ENCODE measurements around the gene FOXP3. TPM values are rescaled to one million over a fixed set of nuclear protein-coding genes. Genes with fewer than 3 reads are reported as not detected.

The FOXP3 gene
- total RNA-seq, 1 experiment from 2014 or later: not detected

GRCh38 chrX:49243166-49243565 lies 21.3 kb downstream of the FOXP3 start:
- Histone ChIP-seq H3K4me1 (ENCODE audit: low read length) (no peaks in the 10 kb centered on the region), H2AFZ (ENCODE audit: low read length) (no peak overlapping the region), H3K4me2 (ENCODE audit: low read depth, low read length, poor library complexity, severe bottlenecking) (no peak overlapping the region), H3K9ac (ENCODE audit: low read length) (no peak overlapping the region), H3K27me3 (ENCODE audit: low read length) (no peaks in the 10 kb centered on the region), H4K20me1 (ENCODE audit: insufficient read depth, low read depth, low read length) (no peaks in the 10 kb centered on the region), H3K9me2 (replicated peaks; ENCODE audit: insufficient read depth, low read length) (no peaks in the 10 kb centered on the region), H3K4me3 (ENCODE audit: low read length) (no peak overlapping the region), H3K36me3 (ENCODE audit: insufficient read depth, low read length) (no peaks in the 10 kb centered on the region), H3K79me2 (ENCODE audit: low read length) (no peaks in the 10 kb centered on the region), H3K9me3 (ENCODE audit: low read length) (no peaks in the 10 kb centered on the region), H3K27ac (ENCODE audit: low read length) (no peak overlapping the region)
- no peak for DNase-seq

- no peaks in the 10 kb centered on the region for H3K9me2 ChIP-seq (replicated peaks; ENCODE audit: insufficient read depth, low read length)
- no peaks in the 10 kb centered on the region for H3K9me3 ChIP-seq (ENCODE audit: low read length)
- no peak overlapping the region for H3K9ac ChIP-seq (ENCODE audit: low read length)
- no peaks in the 10 kb centered on the region for H3K36me3 ChIP-seq (ENCODE audit: insufficient read depth, low read length)
- H3K79me2 ChIP-seq (ENCODE audit: low read length): no peaks in the 10 kb centered on the region
- H4K20me1 ChIP-seq (ENCODE audit: insufficient read depth, low read depth, low read length): no peaks in the 10 kb centered on the region
- no peak overlapping the region for H3K4me3 ChIP-seq (ENCODE audit: low read length)
- no peak overlapping the region for H2AFZ ChIP-seq (ENCODE audit: low read length)
- no peaks in the 10 kb centered on the region for H3K4me1 ChIP-seq (ENCODE audit: low read length)
- no peaks in the 10 kb centered on the region for H3K27me3 ChIP-seq (ENCODE audit: low read length)
- no peak overlapping the region for H3K4me2 ChIP-seq (ENCODE audit: low read depth, low read length, poor library complexity, severe bottlenecking)
- DNase-seq: no peak
- no peak overlapping the region for H3K27ac ChIP-seq (ENCODE audit: low read length)
These were observed 21.9 kb downstream of the FOXP3 start for GRCh38 chrX:49242545-49243066.

GRCh38 chrX:49238735-49239134 lies 25.8 kb downstream of the FOXP3 start:
- H3K4me3 ChIP-seq (ENCODE audit: low read length): no peak overlapping the region
- no peak overlapping the region for H3K27ac ChIP-seq (ENCODE audit: low read length)
- no peak overlapping the region for H2AFZ ChIP-seq (ENCODE audit: low read length)
- peaks cover 3% of the 10 kb centered on the region; the same call in 1 of the 2 replicates for H3K79me2 ChIP-seq (ENCODE audit: low read length)
- H3K9me3 ChIP-seq (ENCODE audit: low read length): no peaks in the 10 kb centered on the region
- no peak overlapping the region for H3K9ac ChIP-seq (ENCODE audit: low read length)
- no peaks in the 10 kb centered on the region for H4K20me1 ChIP-seq (ENCODE audit: insufficient read depth, low read depth, low read length)
- no peak for DNase-seq
- no peaks in the 10 kb centered on the region for H3K36me3 ChIP-seq (ENCODE audit: insufficient read depth, low read length)
- H3K9me2 ChIP-seq (replicated peaks; ENCODE audit: insufficient read depth, low read length): no peaks in the 10 kb centered on the region
- no peaks in the 10 kb centered on the region for H3K27me3 ChIP-seq (ENCODE audit: low read length)
- peaks cover 12% of the 10 kb centered on the region for H3K4me1 ChIP-seq (ENCODE audit: low read length)
- H3K4me2 ChIP-seq (ENCODE audit: low read depth, low read length, poor library complexity, severe bottlenecking): no peak overlapping the region

- Histone ChIP-seq H4K20me1 (ENCODE audit: insufficient read depth, low read depth, low read length) (no peaks in the 10 kb centered on the region), H3K27me3 (ENCODE audit: low read length) (no peaks in the 10 kb centered on the region), H3K4me3 (ENCODE audit: low read length) (peak overlapping the region; percentile 74; the same call in 1 of the 2 replicates), H3K9me3 (ENCODE audit: low read length) (no peaks in the 10 kb centered on the region), H3K4me1 (ENCODE audit: low read length) (peaks cover 12% of the 10 kb centered on the region), H3K9me2 (replicated peaks; ENCODE audit: insufficient read depth, low read length) (no peaks in the 10 kb centered on the region), H3K36me3 (ENCODE audit: insufficient read depth, low read length) (no peaks in the 10 kb centered on the region), H3K79me2 (ENCODE audit: low read length) (peaks cover 3% of the 10 kb centered on the region; the same call in 1 of the 2 replicates), H2AFZ (ENCODE audit: low read length) (no peak overlapping the region), H3K4me2 (ENCODE audit: low read depth, low read length, poor library complexity, severe bottlenecking) (peak overlapping the region; percentile 64), H3K27ac (ENCODE audit: low read length) (no peak overlapping the region; the same call in 1 of the 2 replicates), H3K9ac (ENCODE audit: low read length) (peak overlapping the region; percentile 43)
- DNase-seq: peak; percentile 48
These were observed 27.4 kb downstream of the FOXP3 start for GRCh38 chrX:49237060-49237459.

- Histone ChIP-seq H3K4me3 (ENCODE audit: low read length) (no peak overlapping the region), H4K20me1 (ENCODE audit: insufficient read depth, low read depth, low read length) (no peaks in the 10 kb centered on the region), H3K4me1 (ENCODE audit: low read length) (peaks cover 21% of the 10 kb centered on the region), H3K9me2 (replicated peaks; ENCODE audit: insufficient read depth, low read length) (no peaks in the 10 kb centered on the region), H3K9ac (ENCODE audit: low read length) (no peak overlapping the region), H3K27me3 (ENCODE audit: low read length) (no peaks in the 10 kb centered on the region), H3K9me3 (ENCODE audit: low read length) (no peaks in the 10 kb centered on the region), H3K36me3 (ENCODE audit: insufficient read depth, low read length) (no peaks in the 10 kb centered on the region), H2AFZ (ENCODE audit: low read length) (no peak overlapping the region), H3K79me2 (ENCODE audit: low read length) (peaks cover 3% of the 10 kb centered on the region; the same call in 1 of the 2 replicates), H3K4me2 (ENCODE audit: low read depth, low read length, poor library complexity, severe bottlenecking) (no peak overlapping the region), H3K27ac (ENCODE audit: low read length) (no peak overlapping the region)
- no peak for DNase-seq
These were observed 30.5 kb downstream of the FOXP3 start for GRCh38 chrX:49233887-49234555.

GRCh38 chrX:49233176-49233575 lies 31.3 kb downstream of the FOXP3 start, which contains the start of gene CACNA1F:
CACNA1F (minus strand) TSS chrX:49233340; CDS start chrX:49233309, 31 bp downstream.
- peaks cover 21% of the 10 kb centered on the region for H3K4me1 ChIP-seq (ENCODE audit: low read length)
- no peak within 1 kb of the TSS for H2AFZ ChIP-seq (ENCODE audit: low read length)
- H3K36me3 ChIP-seq (ENCODE audit: insufficient read depth, low read length): no peaks in the 10 kb centered on the region
- no peaks in the 10 kb centered on the region for H3K27me3 ChIP-seq (ENCODE audit: low read length)
- no peaks in the 10 kb centered on the region for H3K9me3 ChIP-seq (ENCODE audit: low read length)
- H3K4me3 ChIP-seq (ENCODE audit: low read length): no peak within 1 kb of the TSS
- no peak for DNase-seq
- H3K9ac ChIP-seq (ENCODE audit: low read length): no peak within 1 kb of the TSS
- no peaks in the 10 kb centered on the region for H4K20me1 ChIP-seq (ENCODE audit: insufficient read depth, low read depth, low read length)
- no peaks in the 10 kb centered on the region for H3K9me2 ChIP-seq (replicated peaks; ENCODE audit: insufficient read depth, low read length)
- no peak within 1 kb of the TSS for H3K27ac ChIP-seq (ENCODE audit: low read length)
- peaks cover 3% of the 10 kb centered on the region; the same call in 1 of the 2 replicates for H3K79me2 ChIP-seq (ENCODE audit: low read length)
- no peak within 1 kb of the TSS for H3K4me2 ChIP-seq (ENCODE audit: low read depth, low read length, poor library complexity, severe bottlenecking)

- H3K4me2 ChIP-seq (ENCODE audit: low read depth, low read length, poor library complexity, severe bottlenecking): no peak overlapping the region
- peaks cover 21% of the 10 kb centered on the region for H3K4me1 ChIP-seq (ENCODE audit: low read length)
- no peak overlapping the region for H3K9ac ChIP-seq (ENCODE audit: low read length)
- DNase-seq: no peak
- H3K79me2 ChIP-seq (ENCODE audit: low read length): peaks cover 3% of the 10 kb centered on the region; the same call in 1 of the 2 replicates
- H3K27ac ChIP-seq (ENCODE audit: low read length): no peak overlapping the region
- no peaks in the 10 kb centered on the region for H3K27me3 ChIP-seq (ENCODE audit: low read length)
- H3K4me3 ChIP-seq (ENCODE audit: low read length): no peak overlapping the region
- no peaks in the 10 kb centered on the region for H3K36me3 ChIP-seq (ENCODE audit: insufficient read depth, low read length)
- no peaks in the 10 kb centered on the region for H3K9me2 ChIP-seq (replicated peaks; ENCODE audit: insufficient read depth, low read length)
- H2AFZ ChIP-seq (ENCODE audit: low read length): no peak overlapping the region
- H3K9me3 ChIP-seq (ENCODE audit: low read length): no peaks in the 10 kb centered on the region
- no peaks in the 10 kb centered on the region for H4K20me1 ChIP-seq (ENCODE audit: insufficient read depth, low read depth, low read length)
These were observed 32.0 kb downstream of the FOXP3 start for GRCh38 chrX:49232525-49232924.

- Histone ChIP-seq H3K9me3 (ENCODE audit: low read length) (no peaks in the 10 kb centered on the region), H3K9me2 (replicated peaks; ENCODE audit: insufficient read depth, low read length) (no peaks in the 10 kb centered on the region), H3K4me2 (ENCODE audit: low read depth, low read length, poor library complexity, severe bottlenecking) (no peak overlapping the region), H4K20me1 (ENCODE audit: insufficient read depth, low read depth, low read length) (no peaks in the 10 kb centered on the region), H3K79me2 (ENCODE audit: low read length) (peaks cover 3% of the 10 kb centered on the region; the same call in 1 of the 2 replicates), H3K4me3 (ENCODE audit: low read length) (no peak overlapping the region; the same call in 1 of the 2 replicates), H3K27me3 (ENCODE audit: low read length) (no peaks in the 10 kb centered on the region), H2AFZ (ENCODE audit: low read length) (no peak overlapping the region), H3K4me1 (ENCODE audit: low read length) (peaks cover 15% of the 10 kb centered on the region), H3K27ac (ENCODE audit: low read length) (no peak overlapping the region), H3K36me3 (ENCODE audit: insufficient read depth, low read length) (no peaks in the 10 kb centered on the region), H3K9ac (ENCODE audit: low read length) (no peak overlapping the region)
- no peak for DNase-seq
These were observed 33.0 kb downstream of the FOXP3 start for GRCh38 chrX:49231333-49232000.
